GM06990 (cell line): ENCODE measurements around the gene SPESP1.

ENCODE experiments used
- DNase-seq: peaks from one replicate; pipeline ENCODE4 v3.0.0-alpha.2; 2011; ENCODE audit not compliant: insufficient read length; ENCODE audit errors: extremely low read depth
- H3K27me3 ChIP-seq: replicated peaks from 2 replicates; pipeline ENCODE4 v1.6.0; 2011; ENCODE audit warnings: low read length; ENCODE audit not compliant: control insufficient read depth, insufficient read depth
- H3K36me3 ChIP-seq: 2 replicates; pipeline ENCODE4 v1.5.1; 2011; ENCODE audit warnings: low read length; ENCODE audit not compliant: control insufficient read depth, insufficient read depth
- H3K4me3 ChIP-seq: replicated peaks from 2 replicates; pipeline ENCODE4 v1.5.1; 2011; ENCODE audit warnings: low read depth, mild to moderate bottlenecking, control low read depth, low read length
- CTCF ChIP-seq: IDR thresholded peaks from 2 replicates; pipeline ENCODE4 v1.5.1; 2011; ENCODE audit warnings: low read length, control low read depth, mild to moderate bottlenecking, inconsistent platforms; ENCODE audit not compliant: insufficient read depth, poor library complexity, severe bottlenecking

SPESP1 gene

GRCh38 chr15:68993276-68993675 is 63.0 kb downstream of the SPESP1 start:
- Histone ChIP-seq H3K27me3 (no peaks in the 10 kb centered on the region; the same call in 1 of the 2 replicates), H3K4me3 (no peak overlapping the region), H3K36me3 (no peaks in the 10 kb centered on the region)
- DNase-seq: no peak
- TF ChIP-seq CTCF: no peak

- Histone ChIP-seq H3K4me3 (no peak overlapping the region), H3K36me3 (no peaks in the 10 kb centered on the region), H3K27me3 (no peaks in the 10 kb centered on the region; the same call in 1 of the 2 replicates)
- no peak for DNase-seq
- TF ChIP-seq CTCF: no peak
These were observed 63.8 kb downstream of the SPESP1 start for GRCh38 chr15:68994149-68994548.

GRCh38 chr15:68994981-68995761 is 64.8 kb downstream of the SPESP1 start:
- no peak for DNase-seq
- no peak for TF ChIP-seq CTCF
- Histone ChIP-seq H3K36me3 (no peaks in the 10 kb centered on the region), H3K27me3 (no peaks in the 10 kb centered on the region; the same call in 1 of the 2 replicates), H3K4me3 (no peak overlapping the region)
